Smooth muscle cell (in vitro differentiated cells): ENCODE data around the gene DLX3. TPM values are rescaled to one million over a fixed set of nuclear protein-coding genes. Genes with fewer than 3 reads are reported as not detected.

Experiments
- DNase-seq: peaks from one replicate; lab custom pipeline; 2025; ENCODE audit not compliant: unreplicated experiment; lab: John Stamatoyannopoulos, UW
- H2AFZ ChIP-seq: fragments of 200-600 bp; sonication (generic); 2 replicates; pipeline ENCODE4 v1.6.0; 2016; ENCODE audit warnings: antibody characterized with exemption, low read depth, mild to moderate bottlenecking
- H3F3A ChIP-seq: fragments of 200-600 bp; sonication (generic); 2 replicates; pipeline ENCODE4 v1.6.0; 2017; ENCODE audit warnings: antibody characterized with exemption, low read depth
- H3K27ac ChIP-seq: fragments of 200-600 bp; sonication (generic); 2 replicates; pipeline ENCODE4 v1.5.1; 2016; ENCODE audit warnings: low read depth, mild to moderate bottlenecking
- H3K27me3 ChIP-seq: fragments of 200-600 bp; sonication (generic); 2 replicates; pipeline ENCODE4 v1.6.1; 2016; ENCODE audit warnings: low read depth, mild to moderate bottlenecking
- H3K36me3 ChIP-seq: fragments of 200-600 bp; sonication (generic); 2 replicates; pipeline ENCODE4 v1.5.1; 2016; ENCODE audit warnings: low read depth
- H3K4me1 ChIP-seq: fragments of 200-600 bp; sonication (generic); 2 replicates; pipeline ENCODE4 v1.5.1; 2016; ENCODE audit warnings: low read depth
- H3K4me2 ChIP-seq: fragments of 200-600 bp; sonication (generic); 2 replicates; pipeline ENCODE4 v1.6.0; 2016; ENCODE audit warnings: mild to moderate bottlenecking
- H3K4me3 ChIP-seq: fragments of 200-600 bp; sonication (generic); 2 replicates; pipeline ENCODE4 v1.5.1; 2016; ENCODE audit warnings: mild to moderate bottlenecking
- H3K79me2 ChIP-seq: fragments of 200-600 bp; sonication (generic); 2 replicates; pipeline ENCODE4 v1.6.0; 2016; ENCODE audit warnings: low read depth, mild to moderate bottlenecking
- H3K9ac ChIP-seq: fragments of 200-600 bp; sonication (generic); 2 replicates; pipeline ENCODE4 v1.6.0; 2016; ENCODE audit warnings: low read depth
- H3K9me3 ChIP-seq: fragments of 200-600 bp; sonication (generic); replicated peaks from 2 replicates; pipeline ENCODE4 v1.5.1; 2016; ENCODE audit warnings: low read depth
- H4K20me1 ChIP-seq: fragments of 200-600 bp; sonication (generic); 2 replicates; pipeline ENCODE4 v1.6.0; 2016; ENCODE audit warnings: low read depth
- CTCF ChIP-seq: fragments of 200-600 bp; sonication (generic); IDR thresholded peaks from 2 replicates; pipeline ENCODE4 v1.5.1; 2017; ENCODE audit warnings: borderline replicate concordance, mild to moderate bottlenecking, antibody characterized with exemption; ENCODE audit not compliant: insufficient read depth, poor library complexity, severe bottlenecking
- WGBS: methylation state at CpG from one replicate; pipeline ENCODE4 v1.1.7; 2016; ENCODE audit warnings: low lambda C conversion rate; 5-methylcytosine and 5-hydroxymethylcytosine counted together
- polyA plus RNA-seq: library from polyadenylated mRNA; unstranded; fragments of >200 nt; fragmentation: Nextera tagmentation; extraction: Ambion mirVana; gene quantifications from 2 replicates; pipeline ENCODE4 v1.2.1, GENCODE V29; 2016
- total RNA-seq: library from RNA; depleted of rRNA; stranded (reverse); fragments of >200 nt; gene quantifications from 2 replicates; pipeline ENCODE4 v1.2.3, GENCODE V29; 2014

Gene DLX3
- total and polyA plus RNA-seq, 2 experiments from 2014 or later: 1.4 to 9.7 TPM

- Histone ChIP-seq H3K27me3 (peaks cover 57% of the 10 kb centered on the region), H3K4me1 (peaks cover 14% of the 10 kb centered on the region), H3K9ac (no peak overlapping the region), H3K36me3 (no peaks in the 10 kb centered on the region), H3K4me2 (peak overlapping the region; percentile 43), H3K9me3 (no peaks in the 10 kb centered on the region), H2AFZ (no peak overlapping the region), H3K27ac (no peak overlapping the region), H3K4me3 (no peak overlapping the region), H3F3A (no peaks in the 10 kb centered on the region), H3K79me2 (no peaks in the 10 kb centered on the region), H4K20me1 (no peaks in the 10 kb centered on the region)
- peak; percentile 43 for DNase-seq
- WGBS: 49% methylated on average over 19 of the region's 20 CpGs
- peak; percentile 90 for TF ChIP-seq CTCF
These were observed 3.0 kb upstream of the DLX3 start for GRCh38 chr17:49997773-49998703.

GRCh38 chr17:49997301-49997650 lies 2.3 kb upstream of the DLX3 start:
- Histone ChIP-seq H2AFZ (peak overlapping the region; percentile 95), H3K36me3 (no peaks in the 10 kb centered on the region), H3K4me1 (peaks cover 14% of the 10 kb centered on the region), H3K27ac (no peak overlapping the region), H3K4me3 (peak overlapping the region; percentile 66), H3K4me2 (peak overlapping the region; percentile 99), H3K27me3 (peaks cover 64% of the 10 kb centered on the region), H3F3A (no peaks in the 10 kb centered on the region), H3K9me3 (no peaks in the 10 kb centered on the region), H3K9ac (no peak overlapping the region), H3K79me2 (no peaks in the 10 kb centered on the region), H4K20me1 (no peaks in the 10 kb centered on the region)
- no peak for DNase-seq
- WGBS: 37% methylated on average over 6 of the region's 6 CpGs
- no peak for TF ChIP-seq CTCF

- DNase-seq: peak; percentile 29
- peak; percentile 99 for TF ChIP-seq CTCF
- H3K4me2 ChIP-seq: peak overlapping the region; percentile 99
These were observed 1.7 kb upstream of the DLX3 start for GRCh38 chr17:49996495-49997300.

More at GRCh38 chr17:49996495-49997300, 1.7 kb upstream of the DLX3 start:
- Histone ChIP-seq H3K27ac (no peak overlapping the region), H3F3A (no peaks in the 10 kb centered on the region), H3K4me1 (peaks cover 14% of the 10 kb centered on the region), H3K9me3 (no peaks in the 10 kb centered on the region), H2AFZ (peak overlapping the region; percentile 95), H3K4me3 (peak overlapping the region; percentile 66), H3K9ac (peak overlapping the region; percentile 46), H3K36me3 (no peaks in the 10 kb centered on the region), H3K27me3 (peaks cover 64% of the 10 kb centered on the region), H4K20me1 (no peaks in the 10 kb centered on the region), H3K79me2 (no peaks in the 10 kb centered on the region)
- WGBS: 2% methylated on average over 37 of the region's 58 CpGs
